ENCODE measurements around the gene COPS9.

COPS9 gene

DNA sequence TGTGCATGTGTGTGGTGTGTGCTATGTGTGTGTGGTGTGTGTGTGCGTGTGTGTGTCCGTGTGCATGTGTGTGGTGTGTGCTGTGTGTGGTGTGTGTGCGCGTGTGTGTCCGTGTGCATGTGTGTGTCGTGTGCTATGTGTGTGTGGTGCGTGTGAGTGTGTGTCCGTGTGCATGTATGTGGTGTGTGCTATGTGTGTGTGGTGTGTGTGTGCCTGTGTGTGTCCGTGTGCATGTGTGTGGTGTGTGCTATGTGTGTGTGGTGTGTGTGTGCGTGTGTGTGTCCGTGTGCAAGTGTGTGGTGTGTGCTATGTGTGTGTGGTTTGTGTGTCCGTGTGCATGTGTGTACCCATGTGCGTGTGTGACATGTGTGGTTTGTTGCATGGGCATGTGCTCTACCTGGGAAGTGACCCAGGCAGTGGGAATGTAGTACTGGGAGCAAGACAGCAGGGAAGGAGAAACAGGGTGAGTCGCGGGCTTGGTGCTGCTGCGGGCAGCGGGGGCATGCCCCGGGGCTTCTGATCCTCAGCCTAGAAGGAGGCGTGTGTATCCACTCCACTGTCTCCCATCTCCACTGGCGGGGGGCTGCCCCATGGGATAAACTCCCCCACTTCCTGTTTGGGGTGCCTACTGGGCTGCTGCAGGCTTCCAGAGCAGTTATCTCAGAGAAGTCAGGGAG, 11.9 kb upstream of the COPS9 start:
- no peak for DNase-seq (ENCODE audit: low read depth)

GRCh38 chr2:240147382-240147781, 11.3 kb upstream of the COPS9 start:
- DNase-seq (ENCODE audit: low read depth): no peak

DNA sequence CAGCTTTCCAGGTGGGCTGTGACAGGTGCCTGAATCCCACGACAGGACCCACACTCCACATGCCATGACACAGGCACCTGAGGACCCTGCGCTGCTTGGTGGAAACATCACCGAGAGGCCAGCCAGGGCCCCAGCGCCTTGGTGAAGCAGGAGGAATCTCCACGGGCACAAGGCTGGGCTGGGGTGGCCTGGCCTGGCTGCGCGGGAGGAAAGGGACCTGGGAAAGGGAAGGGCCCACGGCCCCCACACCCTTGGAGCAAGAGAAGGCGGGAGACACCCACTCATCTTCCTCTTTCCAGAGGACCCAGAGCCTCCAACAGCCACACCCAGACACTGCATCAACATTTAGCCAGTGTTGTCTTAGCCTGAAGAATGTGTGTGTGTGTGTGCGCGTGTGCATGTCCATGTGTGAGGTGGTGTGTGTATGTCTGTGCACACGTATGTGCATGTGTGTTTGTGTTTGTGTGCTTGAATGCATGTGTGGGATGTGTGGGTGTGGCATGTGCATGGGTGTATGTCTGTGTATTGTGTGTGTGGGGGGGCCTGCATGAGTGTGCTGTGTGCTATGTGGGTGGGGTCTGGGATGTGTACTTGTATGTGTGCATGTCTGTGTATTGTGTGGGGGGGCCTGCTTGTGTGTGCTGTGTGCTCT, 10.6 kb upstream of the COPS9 start:
- DNase-seq (ENCODE audit: low read depth): no peak

- no peak for DNase-seq (ENCODE audit: low read depth)
These were observed 10.0 kb upstream of the COPS9 start for GRCh38 chr2:240146141-240146561.

DNA sequence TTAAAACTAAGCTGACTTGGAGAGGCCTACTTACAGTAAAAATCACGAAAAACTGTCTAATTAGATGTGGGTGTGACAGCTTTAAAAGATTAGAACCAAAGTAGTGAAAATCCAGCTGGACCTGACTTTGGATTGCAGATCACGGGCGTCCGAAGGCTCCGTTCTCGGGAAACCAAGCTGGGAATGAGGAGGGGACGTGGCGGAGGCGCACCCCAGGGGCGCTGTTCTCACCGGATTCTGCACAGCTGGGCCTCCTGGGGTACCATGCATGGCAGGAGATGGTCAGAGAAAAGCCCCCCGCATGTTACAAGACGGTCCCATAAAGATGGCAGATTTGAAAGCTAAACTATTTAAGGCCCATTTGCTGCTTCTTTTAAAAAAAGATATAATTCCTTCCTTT, 9.4 kb upstream of the COPS9 start:
- no peak for DNase-seq (ENCODE audit: low read depth)

GRCh38 chr2:240144649-240145261, 8.7 kb upstream of the COPS9 start:
- DNase-seq (ENCODE audit: low read depth): no peak

GRCh38 chr2:240143801-240144648, 7.9 kb upstream of the COPS9 start:
- peak; percentile 17 for DNase-seq (ENCODE audit: low read depth)

DNA sequence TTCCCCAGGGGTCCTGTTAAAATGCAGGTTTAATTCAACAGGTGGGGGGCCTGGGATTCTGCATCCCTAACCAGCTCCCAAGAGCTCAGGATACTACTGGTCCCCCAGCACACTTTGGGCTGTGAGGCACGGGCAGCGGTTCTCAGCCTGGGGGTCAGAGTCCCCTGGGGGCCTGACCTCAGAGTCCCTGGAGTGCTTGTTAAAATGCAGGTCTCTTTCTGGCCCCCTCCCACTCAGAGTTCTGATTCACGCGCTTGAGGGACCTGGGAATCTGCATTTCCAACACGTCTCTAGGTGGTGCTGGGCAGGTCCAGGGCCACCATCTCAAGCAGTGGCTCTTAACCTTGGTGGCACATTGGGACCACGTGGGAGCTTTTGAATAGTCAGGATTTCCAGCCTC, 7.2 kb upstream of the COPS9 start:
- no peak for DNase-seq (ENCODE audit: low read depth)

- no peak for DNase-seq (ENCODE audit: low read depth)
These were observed 6.8 kb upstream of the COPS9 start for GRCh38 chr2:240142859-240143258.

DNA sequence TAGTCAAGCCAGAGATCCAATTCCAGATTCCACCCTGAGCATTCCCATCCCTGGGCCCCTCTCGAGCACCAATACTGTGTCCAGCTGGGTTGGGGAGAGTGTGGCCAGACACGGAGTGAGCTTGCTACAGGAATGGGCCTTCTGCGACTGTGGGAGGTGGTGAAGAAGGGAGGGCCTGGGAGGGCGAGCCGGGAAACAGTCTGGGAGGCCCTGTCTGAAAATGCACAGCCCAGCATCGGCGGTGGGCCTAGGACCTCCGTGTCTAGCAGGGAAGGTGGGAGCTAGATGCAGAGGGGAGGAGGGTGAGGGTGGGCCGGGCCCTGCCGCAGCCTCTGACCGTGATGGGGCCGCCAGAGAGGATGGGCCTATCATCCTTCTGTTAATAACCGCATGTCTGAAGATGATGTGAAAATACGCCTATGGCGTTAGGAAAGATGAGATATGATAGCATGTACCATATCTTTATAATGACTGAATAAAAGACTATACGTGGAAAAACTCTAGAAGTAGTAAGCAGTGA, 6.2 kb upstream of the COPS9 start:
- no peak for DNase-seq (ENCODE audit: low read depth)

GRCh38 chr2:240141736-240142135, 5.6 kb upstream of the COPS9 start:
- no peak for DNase-seq (ENCODE audit: low read depth)

- DNase-seq (ENCODE audit: low read depth): no peak
These were observed 4.8 kb upstream of the COPS9 start for GRCh38 chr2:240140920-240141319.

DNA sequence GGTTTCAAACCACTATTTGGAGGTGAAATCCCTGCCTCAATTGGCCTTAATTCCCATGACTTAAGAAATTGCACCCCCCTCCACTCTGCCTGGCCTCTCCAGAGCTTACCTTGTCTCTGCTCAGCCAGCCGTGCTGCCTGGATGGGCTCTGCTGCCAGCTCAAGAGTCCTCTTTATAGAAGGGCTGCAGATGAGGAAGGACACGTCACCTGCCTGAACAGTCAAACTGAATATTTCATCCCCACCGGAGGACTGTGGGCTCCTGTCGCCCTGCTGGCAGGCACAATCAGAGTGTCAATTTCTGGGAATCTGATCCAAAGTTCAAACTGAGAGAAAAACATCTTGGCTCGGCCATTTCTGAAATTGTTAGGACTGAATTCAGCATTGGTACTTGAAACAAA, 4.4 kb upstream of the COPS9 start, which contains the start of gene OTOS:
Gene OTOS (minus strand): TSS at position 148 of the 400 bp plus-strand sequence. CDS start 332 bp downstream, outside the sequence.
- DNase-seq (ENCODE audit: low read depth): no peak

DNA sequence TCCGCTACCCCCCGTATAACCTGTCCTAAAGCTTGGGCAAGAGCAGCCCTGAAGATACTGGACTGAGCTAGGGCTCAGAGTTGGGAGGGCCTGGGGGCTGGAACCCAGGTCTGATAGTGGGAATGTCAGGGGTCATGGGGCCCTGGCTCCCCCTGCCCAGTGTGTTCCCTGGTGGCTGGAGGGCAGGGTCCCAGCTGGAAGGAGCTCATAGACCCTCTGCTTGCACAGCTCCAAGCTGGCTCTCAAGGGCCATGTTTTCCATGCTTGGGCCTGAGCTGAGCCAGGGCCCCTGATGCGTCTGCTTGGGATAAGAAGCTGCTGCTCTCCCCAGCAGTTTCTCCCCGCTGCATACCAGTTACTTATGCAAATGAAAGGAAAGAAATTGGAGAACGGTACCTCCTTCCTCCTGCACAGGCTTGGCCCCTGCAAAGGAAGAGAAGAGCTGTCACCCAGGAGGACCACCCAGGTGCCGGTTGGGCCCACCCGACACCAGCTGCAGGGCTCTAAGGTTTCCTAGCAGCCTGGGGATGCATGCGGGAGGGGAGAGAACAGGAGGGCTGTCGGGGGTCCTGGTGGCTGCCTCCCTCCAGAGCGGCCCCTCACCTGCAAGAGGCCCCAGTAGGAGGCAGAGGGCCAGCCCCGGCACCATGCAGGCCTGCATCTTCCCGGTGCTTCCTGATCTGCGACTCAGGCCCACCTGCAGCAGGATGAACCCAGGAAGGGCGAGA, 3.7 kb upstream of the COPS9 start:
- DNase-seq (ENCODE audit: low read depth): no peak

GRCh38 chr2:240139011-240139441, 2.9 kb upstream of the COPS9 start:
- no peak for DNase-seq (ENCODE audit: low read depth)

DNA sequence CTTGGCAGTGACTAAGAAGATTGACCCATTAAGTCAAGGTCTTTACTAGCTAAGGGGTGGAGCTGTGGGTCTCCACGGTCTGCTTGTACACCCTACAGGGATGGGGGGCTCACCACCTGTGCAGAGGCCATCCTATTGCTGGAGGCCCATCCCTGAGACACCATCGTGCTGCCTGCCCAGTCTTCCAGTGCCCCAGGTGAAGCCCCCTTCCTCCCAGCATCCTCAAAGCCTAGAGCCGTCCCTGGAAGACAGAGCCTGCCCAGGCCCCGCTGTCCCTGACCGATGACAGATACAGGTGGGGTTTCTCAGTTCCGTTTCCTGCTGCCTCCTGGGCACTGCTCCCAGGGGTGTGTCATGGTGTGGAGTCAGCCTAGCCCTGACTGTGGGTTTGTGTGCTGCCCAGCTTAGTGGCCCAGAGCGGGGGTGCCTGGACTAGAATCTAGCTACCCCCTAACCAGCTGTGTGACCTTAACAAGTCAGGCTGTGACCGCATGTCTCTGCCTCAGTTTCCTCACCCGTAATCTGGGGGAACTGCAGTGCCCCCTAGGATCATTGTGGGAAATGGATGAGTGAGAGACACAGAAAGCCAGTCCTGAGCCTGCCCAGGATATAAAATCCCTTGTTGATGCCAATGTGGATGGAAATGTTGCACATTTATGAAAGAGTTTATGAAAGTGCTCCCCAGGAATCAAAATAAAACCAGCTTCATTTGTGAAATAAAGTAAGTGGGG, 2.3 kb upstream of the COPS9 start:
- DNase-seq (ENCODE audit: low read depth): no peak

DNA sequence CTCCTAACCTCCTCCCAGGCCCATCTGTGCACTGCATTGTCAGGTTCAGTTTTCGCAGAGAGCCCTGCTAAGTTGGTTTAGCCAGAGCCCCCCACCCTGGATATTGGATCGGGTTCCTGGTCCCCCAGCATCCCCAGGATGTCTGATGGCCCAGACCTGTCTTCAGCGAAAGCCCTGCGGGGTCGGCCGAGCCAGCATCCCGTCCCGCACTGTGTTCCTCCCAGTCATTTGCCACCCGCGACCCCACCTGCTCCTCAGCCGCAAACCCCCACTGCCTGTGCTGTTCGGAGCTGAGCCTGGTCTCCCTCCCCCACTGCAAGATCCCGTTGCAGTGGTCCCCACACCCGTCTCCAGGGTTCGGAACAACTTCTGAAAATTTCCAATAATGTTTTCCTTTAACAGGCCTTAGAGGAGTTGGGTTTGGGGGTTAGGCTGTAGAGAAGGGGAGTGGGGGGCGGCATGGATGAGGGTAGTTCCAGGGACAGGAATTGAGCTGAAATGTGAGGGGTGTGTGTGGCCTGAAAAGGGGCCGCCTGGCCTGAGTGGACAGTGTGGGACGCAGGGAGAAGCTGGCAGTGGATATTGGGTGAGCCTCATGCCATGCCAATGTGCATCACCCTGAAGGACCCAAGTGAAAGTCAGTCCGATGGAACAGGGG, 1.6 kb upstream of the COPS9 start:
- no peak for DNase-seq (ENCODE audit: low read depth)

DNA sequence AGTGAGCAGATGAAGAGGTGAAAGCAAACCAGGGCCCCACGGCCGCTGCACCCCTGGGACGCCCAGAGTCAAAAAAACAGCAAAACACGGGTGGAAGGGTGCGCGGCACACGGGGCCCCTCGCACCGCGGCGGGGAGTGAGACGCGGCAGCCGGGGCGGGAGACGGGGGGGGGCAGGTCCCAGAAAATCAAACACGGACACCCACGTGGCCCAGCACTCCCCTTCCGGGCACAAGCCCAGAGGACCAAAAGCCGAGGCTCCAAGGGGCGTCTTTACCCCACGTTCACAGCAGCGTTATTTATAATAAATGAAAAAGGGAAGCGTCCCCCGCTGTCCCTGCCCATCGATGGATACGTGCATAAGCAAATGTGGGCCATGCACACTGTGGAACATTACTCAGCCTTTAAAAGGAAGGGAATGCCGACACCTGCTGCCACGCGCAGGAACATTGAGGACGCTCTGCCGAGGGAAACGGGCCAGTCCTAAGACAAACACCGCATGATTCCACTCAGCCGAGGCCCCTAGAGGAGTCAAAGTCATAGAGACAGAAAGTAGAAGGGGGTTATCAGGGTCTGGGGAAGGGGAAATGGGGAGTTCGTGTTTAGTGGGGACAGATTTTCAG, 677 bp upstream of the COPS9 start:
- DNase-seq (ENCODE audit: low read depth): no peak

DNA sequence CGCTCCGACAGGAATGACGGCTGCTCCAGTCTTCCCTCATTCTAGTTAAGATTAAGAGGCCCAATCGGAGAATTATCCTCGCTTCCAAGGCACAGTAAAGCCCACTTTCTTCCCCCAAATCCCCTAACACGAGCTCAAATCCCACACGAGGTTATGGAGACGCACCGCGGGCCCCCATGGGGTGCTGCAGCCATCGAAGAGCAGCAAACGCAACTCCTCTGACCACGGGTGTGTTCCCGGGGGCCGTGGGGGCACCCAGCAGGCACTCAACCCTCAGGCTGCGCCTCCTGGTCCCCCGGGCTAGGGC, 446 bp downstream of the COPS9 start:
- no peak for DNase-seq (ENCODE audit: low read depth)

DNA sequence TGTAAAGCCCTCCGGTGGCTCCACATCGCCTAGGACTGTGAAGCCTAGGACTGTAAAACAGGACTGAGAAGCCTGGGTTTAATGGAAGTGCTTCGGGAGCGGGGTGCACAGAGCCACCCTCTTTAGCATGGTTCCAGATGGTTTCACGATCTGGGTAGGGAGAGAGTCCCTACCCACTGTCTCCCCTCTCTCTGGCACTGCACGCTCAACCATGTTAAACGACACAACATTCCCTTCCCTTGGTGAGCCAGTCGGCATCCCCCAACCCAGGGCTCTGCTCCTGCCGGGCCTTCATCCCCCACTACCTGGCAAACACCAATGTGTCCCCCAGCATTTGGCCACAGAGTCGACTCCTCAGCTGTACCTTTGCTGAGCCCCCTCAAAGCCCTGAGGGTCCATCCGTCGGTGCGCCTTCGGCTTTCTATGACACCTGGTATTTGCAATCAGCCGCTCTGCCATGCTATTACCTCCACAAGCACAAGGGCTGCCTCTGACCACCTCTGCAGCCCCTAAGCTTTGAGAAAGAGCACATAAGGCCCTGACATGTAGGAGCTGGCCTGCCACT, 1.1 kb downstream of the COPS9 start:
- DNase-seq (ENCODE audit: low read depth): no peak
